ENCODE results near the gene G6PC1.
"Not testable (repeated sequence)": the region's sequence is repeated elsewhere in the genome, so short reads cannot be mapped to it uniquely, and the experiment has no call there.

The G6PC1 gene

DNA sequence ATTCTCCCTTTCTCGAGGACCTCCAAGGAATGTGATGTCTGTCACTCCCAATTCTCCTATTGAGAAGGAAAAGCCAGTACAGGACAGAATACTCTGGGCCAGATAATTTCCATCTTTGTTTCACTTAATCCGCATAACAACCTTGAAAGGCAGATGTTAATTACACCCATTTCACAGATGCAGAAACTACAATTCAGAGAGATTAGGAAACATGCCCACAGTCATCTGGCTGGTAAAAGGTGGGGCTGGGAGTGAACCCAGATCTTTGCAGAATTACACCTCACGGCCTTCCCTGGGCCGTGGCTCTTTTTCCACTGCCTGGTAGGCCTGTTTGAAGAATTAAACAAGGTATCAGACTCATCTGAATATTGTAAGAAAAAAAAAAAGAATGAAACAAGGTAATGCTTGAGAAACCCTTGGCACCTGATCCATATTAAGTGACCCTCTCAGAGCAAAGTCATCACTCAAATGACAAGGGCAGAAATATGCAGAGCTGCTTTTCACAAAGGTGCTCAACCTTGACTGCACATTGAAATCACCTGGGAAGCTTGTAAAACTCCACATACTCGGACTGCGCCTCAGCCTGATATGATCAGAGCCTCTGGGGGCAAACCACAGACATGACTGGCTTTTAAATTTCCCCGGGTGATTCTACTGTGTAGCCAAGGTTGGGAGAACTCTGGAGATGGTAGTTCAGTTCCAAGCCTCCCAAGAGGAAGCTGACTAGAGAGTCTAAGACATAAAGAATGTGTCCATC is 16.6 kb upstream of the G6PC1 start:
- DNase-seq (ENCODE audit: low read depth) = no peak
- TF ChIP-seq, protein P1, sequence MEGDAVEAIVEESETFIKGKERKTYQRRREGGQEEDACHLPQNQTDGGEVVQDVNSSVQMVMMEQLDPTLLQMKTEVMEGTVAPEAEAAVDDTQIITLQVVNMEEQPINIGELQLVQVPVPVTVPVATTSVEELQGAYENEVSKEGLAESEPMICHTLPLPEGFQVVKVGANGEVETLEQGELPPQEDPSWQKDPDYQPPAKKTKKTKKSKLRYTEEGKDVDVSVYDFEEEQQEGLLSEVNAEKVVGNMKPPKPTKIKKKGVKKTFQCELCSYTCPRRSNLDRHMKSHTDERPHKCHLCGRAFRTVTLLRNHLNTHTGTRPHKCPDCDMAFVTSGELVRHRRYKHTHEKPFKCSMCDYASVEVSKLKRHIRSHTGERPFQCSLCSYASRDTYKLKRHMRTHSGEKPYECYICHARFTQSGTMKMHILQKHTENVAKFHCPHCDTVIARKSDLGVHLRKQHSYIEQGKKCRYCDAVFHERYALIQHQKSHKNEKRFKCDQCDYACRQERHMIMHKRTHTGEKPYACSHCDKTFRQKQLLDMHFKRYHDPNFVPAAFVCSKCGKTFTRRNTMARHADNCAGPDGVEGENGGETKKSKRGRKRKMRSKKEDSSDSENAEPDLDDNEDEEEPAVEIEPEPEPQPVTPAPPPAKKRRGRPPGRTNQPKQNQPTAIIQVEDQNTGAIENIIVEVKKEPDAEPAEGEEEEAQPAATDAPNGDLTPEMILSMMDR (IDR thresholded peaks at IDR 0.05; ENCODE audit: control insufficient read depth, extremely low read depth, insufficient read depth) = no peak
- no peak overlapping the region for H3K4me3 ChIP-seq (ENCODE audit: low read depth, low read length)

DNA sequence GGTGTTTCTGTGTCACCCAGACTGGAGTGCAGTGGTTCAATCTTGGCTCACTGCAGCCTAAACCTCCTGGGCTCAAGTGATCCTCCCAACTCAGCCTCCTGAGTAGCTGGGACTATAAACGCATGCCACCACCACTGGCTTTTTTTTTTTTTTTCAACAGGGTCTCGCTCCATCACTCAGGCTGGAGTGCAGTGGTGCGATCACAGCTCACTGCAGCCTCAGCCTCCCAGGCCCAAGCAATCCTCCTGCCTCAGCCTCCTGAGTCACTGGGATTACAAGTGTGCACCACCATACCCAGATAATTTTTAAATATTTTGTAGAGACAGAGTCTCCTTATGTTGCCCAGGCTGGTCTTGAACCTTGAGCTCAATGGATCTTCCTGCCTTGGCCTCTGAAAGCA is 14.8 kb upstream of the G6PC1 start:
- not testable (repeated sequence) for DNase-seq (ENCODE audit: low read depth); H3K4me3 ChIP-seq (ENCODE audit: low read depth, low read length)

DNA sequence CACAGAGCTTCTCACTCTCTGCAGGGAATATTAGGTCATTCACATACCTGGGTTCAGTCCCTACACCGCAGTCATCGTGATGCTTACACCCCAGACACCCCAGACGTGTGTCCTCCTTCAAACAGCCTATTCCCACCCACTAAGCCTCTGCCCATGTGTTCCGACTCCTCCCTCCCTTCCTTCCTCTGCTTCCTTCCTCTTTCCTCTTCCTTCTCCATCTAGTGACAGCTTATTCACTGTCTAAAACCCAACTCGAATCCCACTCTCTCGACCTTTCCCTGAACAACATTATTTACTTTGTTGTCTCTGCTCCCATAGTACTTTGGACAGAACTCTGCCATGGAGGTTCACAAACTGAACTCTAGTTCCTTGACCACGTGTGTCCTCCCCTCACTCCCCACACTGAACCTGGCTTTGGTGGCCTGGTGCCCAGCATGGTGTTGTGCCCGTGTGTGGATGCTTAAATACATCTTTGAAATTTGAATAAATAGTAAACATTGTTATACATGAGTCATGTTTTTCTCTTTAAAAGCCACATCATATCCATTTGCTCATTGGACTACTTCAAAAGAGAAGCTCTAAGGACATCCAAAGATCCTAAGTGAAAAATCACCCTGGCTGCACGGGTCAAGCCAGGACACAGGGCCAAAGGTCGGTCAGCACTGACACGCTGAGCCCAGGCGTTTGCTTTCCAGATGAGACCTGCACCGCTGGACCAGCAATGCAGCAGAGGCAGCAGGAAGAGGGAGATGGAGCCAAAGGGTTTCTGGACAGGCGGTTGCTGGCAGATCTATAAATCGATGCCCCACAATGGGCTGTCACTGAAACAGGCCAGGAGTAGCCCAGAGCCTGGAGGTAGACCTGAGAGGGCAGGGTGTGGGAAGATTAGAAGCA is 14.1 kb upstream of the G6PC1 start:
- TF ChIP-seq, protein P1 (IDR thresholded peaks at IDR 0.05; ENCODE audit: control insufficient read depth, extremely low read depth, insufficient read depth) = no peak
- no peak overlapping the region for H3K4me3 ChIP-seq (ENCODE audit: low read depth, low read length)
- DNase-seq (ENCODE audit: low read depth) = no peak

DNA sequence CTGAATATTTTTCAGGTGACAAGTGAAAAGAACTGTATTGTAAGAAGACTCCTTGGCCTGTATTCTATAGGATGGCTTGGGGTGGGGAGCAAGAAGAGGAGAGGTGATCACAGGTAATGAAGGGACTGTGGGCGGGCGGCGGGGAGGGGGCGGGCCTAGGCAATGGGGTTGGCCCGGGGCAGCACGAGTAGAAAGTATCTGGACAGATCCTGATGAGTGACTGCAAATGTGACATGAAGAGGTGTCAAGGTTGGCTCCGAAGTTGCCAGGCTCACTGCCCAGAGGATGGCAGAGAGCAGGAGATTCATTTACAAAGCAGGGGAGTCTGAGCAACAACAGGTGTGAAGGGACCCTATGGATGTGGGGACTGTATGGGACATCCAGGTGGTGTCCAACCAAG is 10.8 kb upstream of the G6PC1 start:
- TF ChIP-seq, protein P1 (IDR thresholded peaks at IDR 0.05; ENCODE audit: control insufficient read depth, extremely low read depth, insufficient read depth) = no peak
- no peak for DNase-seq (ENCODE audit: low read depth)
- H3K4me3 ChIP-seq (ENCODE audit: low read depth, low read length) = no peak overlapping the region

DNA sequence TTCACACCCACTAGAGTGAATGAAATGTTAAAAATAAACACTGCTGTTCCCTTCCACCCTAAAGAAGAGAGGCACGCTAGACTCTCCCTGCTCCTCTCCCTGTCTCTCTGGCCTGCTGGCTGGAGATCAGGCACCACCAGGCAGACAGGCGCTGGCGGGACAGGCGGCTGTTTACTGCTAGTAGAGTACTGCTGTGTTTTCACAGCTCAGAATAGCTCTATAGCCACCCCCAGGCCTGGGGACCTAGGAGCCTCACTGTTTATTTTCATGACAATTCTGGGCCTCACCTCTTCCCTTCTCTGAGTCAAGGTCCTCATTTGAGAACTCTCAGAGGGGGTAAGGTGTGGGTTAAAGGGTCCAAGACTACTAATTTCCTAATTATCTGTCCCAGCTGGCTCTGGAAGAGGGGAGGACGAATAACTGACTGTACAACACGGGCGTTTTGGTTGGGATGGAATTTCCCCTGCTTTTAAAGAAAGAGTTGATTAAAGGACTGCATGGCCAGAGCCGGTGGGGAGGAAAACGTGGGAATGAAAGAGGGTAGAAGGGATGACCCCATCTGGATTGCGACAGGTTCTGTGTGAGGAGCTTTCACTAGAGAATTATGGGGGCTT is 9.0 kb upstream of the G6PC1 start:
- H3K4me3 ChIP-seq (ENCODE audit: low read depth, low read length) = no peak overlapping the region
- no peak for DNase-seq (ENCODE audit: low read depth)
- TF ChIP-seq, protein P1 (IDR thresholded peaks at IDR 0.05; ENCODE audit: control insufficient read depth, extremely low read depth, insufficient read depth) = no peak

DNA sequence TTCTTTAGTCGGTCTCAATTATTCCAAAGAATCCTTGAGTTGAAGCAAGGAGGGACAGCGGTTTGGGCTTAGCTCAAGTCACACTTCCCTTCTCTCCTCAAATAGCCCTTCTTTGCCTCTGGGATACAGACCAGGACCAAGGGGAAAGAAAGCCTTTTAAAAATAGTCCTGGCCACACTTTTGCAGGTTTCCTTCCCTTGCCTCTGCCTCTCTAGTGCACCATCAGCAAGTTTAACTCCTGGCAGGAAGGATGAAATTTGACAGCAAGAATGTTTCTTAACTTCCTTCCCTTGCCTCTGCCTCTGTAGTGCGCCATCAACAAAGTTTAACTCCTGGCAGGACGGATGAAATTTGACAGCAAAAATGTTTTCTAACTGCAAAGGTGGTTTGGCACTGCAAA is 7.2 kb upstream of the G6PC1 start:
- no peak overlapping the region for H3K4me3 ChIP-seq (ENCODE audit: low read depth, low read length)
- DNase-seq (ENCODE audit: low read depth) = no peak
- TF ChIP-seq, protein P1 (IDR thresholded peaks at IDR 0.05; ENCODE audit: control insufficient read depth, extremely low read depth, insufficient read depth) = no peak
